ENCODE measurements around the gene KRTAP10-1.

GRCh38 chr21:44496564-44497550, 43.1 kb downstream of the KRTAP10-1 start:
- TF ChIP-seq POLR2A (IDR thresholded peaks at IDR 0.05; ENCODE audit: control extremely low read depth in 1 of 2, low read depth in 2 of 2, low read length in 2 of 2): no peak
- TF ChIP-seq BRCA1 (IDR thresholded peaks at IDR 0.05; ENCODE audit: low read depth, low read length): no peak
- TF ChIP-seq CTCF (IDR thresholded peaks at IDR 0.05; ENCODE audit: control extremely low read depth in 1 of 3, insufficient read depth in 1 of 3, low read depth in 1 of 3, low read length in 3 of 3): no peak
- no peak for TF ChIP-seq EZH2 (IDR thresholded peaks at IDR 0.05; ENCODE audit: low read depth, low read length, severe bottlenecking)
- no peak for TF ChIP-seq RAD21 (IDR thresholded peaks at IDR 0.05 in 1 of 2, conservative IDR thresholded peaks at IDR 0.05 in 1 of 2; ENCODE audit: low read depth in 2 of 2, low read length in 2 of 2)
- no peak for TF ChIP-seq ZNF274 (IDR thresholded peaks at IDR 0.05; ENCODE audit: borderline replicate concordance, extremely low read depth, low read length)
- TF ChIP-seq ATF3 (IDR thresholded peaks at IDR 0.05; ENCODE audit: insufficient read depth, low read depth, low read length): no peak
- no peak for TF ChIP-seq YY1 (IDR thresholded peaks at IDR 0.05; ENCODE audit: low read depth, low read length)
- TF ChIP-seq CHD1 (IDR thresholded peaks at IDR 0.05; ENCODE audit: low read depth, low read length): no peak

Measured in H1 (cell line).